GM19397 (cell line): ENCODE measurements around the gene LOXL1.

Experiments
- ATAC-seq: cut with Tn5 transposase; IDR thresholded peaks from one replicate; pipeline ENCODE4 v1.9.1; 2021; ENCODE audit warnings: mild to moderate bottlenecking, moderate library complexity; ENCODE audit not compliant: unreplicated experiment

Gene LOXL1

GRCh38 chr15:73926219-73927002, at the start of gene LOXL1:
LOXL1 (plus strand) TSS chr15:73926462; CDS start chr15:73926784, 322 bp downstream.
- ATAC-seq = no peak

- ATAC-seq = no peak
Measured at GRCh38 chr15:73879426-73879825, 46.8 kb upstream of the LOXL1 start.

GRCh38 chr15:73881579-73882320, 44.5 kb upstream of the LOXL1 start:
- ATAC-seq = no peak

GRCh38 chr15:73882761-73883419, 43.4 kb upstream of the LOXL1 start:
- no peak for ATAC-seq

- no peak for ATAC-seq
Measured at GRCh38 chr15:73884159-73884558, 42.1 kb upstream of the LOXL1 start.

GRCh38 chr15:73885954-73886700, 40.1 kb upstream of the LOXL1 start:
- ATAC-seq = no peak

- no peak for ATAC-seq
Measured at GRCh38 chr15:73886717-73887345, 39.4 kb upstream of the LOXL1 start.

GRCh38 chr15:73887481-73887880, 38.8 kb upstream of the LOXL1 start:
- no peak for ATAC-seq

- ATAC-seq = no peak
Measured at GRCh38 chr15:73888224-73889041, 37.8 kb upstream of the LOXL1 start.

GRCh38 chr15:73889053-73889761, 37.1 kb upstream of the LOXL1 start:
- no peak for ATAC-seq

- ATAC-seq = no peak
Measured at GRCh38 chr15:73889762-73890124, 36.5 kb upstream of the LOXL1 start.

GRCh38 chr15:73891328-73892315, 34.6 kb upstream of the LOXL1 start:
- ATAC-seq = no peak

- no peak for ATAC-seq
Measured at GRCh38 chr15:73892446-73893226, 33.6 kb upstream of the LOXL1 start.

- ATAC-seq = no peak
Measured at GRCh38 chr15:73894133-73894814, 32.0 kb upstream of the LOXL1 start.

- ATAC-seq = no peak
Measured at GRCh38 chr15:73897441-73898261, 28.6 kb upstream of the LOXL1 start.
